Neuron (in vitro differentiated cells): ENCODE results near the gene KRT40.
"Not testable (repeated sequence)": the region's sequence is repeated elsewhere in the genome, so short reads cannot be mapped to it uniquely, and the experiment has no call there.

Source experiments
- H2AFZ ChIP-seq: one replicate; pipeline ENCODE4 v1.6.1; 2013; ENCODE audit warnings: low read depth, mild to moderate bottlenecking, inconsistent platforms, low read length, moderate library complexity
- H3K27me3 ChIP-seq: one replicate; pipeline ENCODE4 v1.6.1; 2013; ENCODE audit warnings: low read length; ENCODE audit not compliant: insufficient read depth
- H3K36me3 ChIP-seq: one replicate; pipeline ENCODE4 v1.6.1; 2013; ENCODE audit warnings: low read length; ENCODE audit not compliant: insufficient read depth
- H3K4me1 ChIP-seq: one replicate; pipeline ENCODE4 v1.6.1; 2013; ENCODE audit warnings: low read length; ENCODE audit not compliant: insufficient read depth
- H3K4me3 ChIP-seq: 2 replicates; pipeline ENCODE4 v1.5.1; 2013; ENCODE audit warnings: mild to moderate bottlenecking, low read length, moderate library complexity
- H3K9me3 ChIP-seq: one replicate; pipeline ENCODE4 v1.6.1; 2013; ENCODE audit warnings: low read length

The KRT40 gene

GRCh38 chr17:41010441-41010840 is 26.3 kb upstream of the KRT40 start:
- H2AFZ ChIP-seq = no peak overlapping the region
- H3K4me3 ChIP-seq = no peak overlapping the region
- no peaks in the 10 kb centered on the region for H3K9me3 ChIP-seq
- no peaks in the 10 kb centered on the region for H3K36me3 ChIP-seq
- H3K4me1 ChIP-seq = no peaks in the 10 kb centered on the region
- H3K27me3 ChIP-seq = no peaks in the 10 kb centered on the region

- H3K36me3 ChIP-seq = no peaks in the 10 kb centered on the region
- H3K4me1 ChIP-seq = no peaks in the 10 kb centered on the region
- no peak overlapping the region for H3K4me3 ChIP-seq
- H2AFZ ChIP-seq = no peak overlapping the region
- H3K9me3 ChIP-seq = no peaks in the 10 kb centered on the region
- no peaks in the 10 kb centered on the region for H3K27me3 ChIP-seq
Observed at GRCh38 chr17:41009936-41010335, 25.8 kb upstream of the KRT40 start.

GRCh38 chr17:41009301-41009760 is 25.2 kb upstream of the KRT40 start:
- H3K4me3 ChIP-seq = no peak overlapping the region
- H2AFZ ChIP-seq = no peak overlapping the region
- H3K9me3 ChIP-seq = no peaks in the 10 kb centered on the region
- no peaks in the 10 kb centered on the region for H3K36me3 ChIP-seq
- no peaks in the 10 kb centered on the region for H3K27me3 ChIP-seq
- H3K4me1 ChIP-seq = no peaks in the 10 kb centered on the region

GRCh38 chr17:41008811-41009210 is 24.7 kb upstream of the KRT40 start, which contains the start of gene KRTAP3-1:
Gene KRTAP3-1 (minus strand): TSS chr17:41009128. CDS start chr17:41009074, 54 bp downstream.
- Histone ChIP-seq H3K27me3 (peaks cover 1% of the 10 kb centered on the region), H2AFZ (no peak within 1 kb of the TSS), H3K9me3 (no peaks in the 10 kb centered on the region), H3K36me3 (no peaks in the 10 kb centered on the region), H3K4me1 (no peaks in the 10 kb centered on the region), H3K4me3 (no peak within 1 kb of the TSS)

- H3K36me3 ChIP-seq = no peaks in the 10 kb centered on the region
Observed at GRCh38 chr17:41004397-41004796, 20.3 kb upstream of the KRT40 start.

GRCh38 chr17:41003926-41004325 is 19.8 kb upstream of the KRT40 start:
- Histone ChIP-seq H3K27me3 (peaks cover 3% of the 10 kb centered on the region), H3K4me1 (no peaks in the 10 kb centered on the region), H2AFZ (no peak overlapping the region), H3K36me3 (no peaks in the 10 kb centered on the region), H3K4me3 (no peak overlapping the region), H3K9me3 (no peaks in the 10 kb centered on the region)

More at GRCh38 chr17:41004397-41004796, 20.3 kb upstream of the KRT40 start:
- no peaks in the 10 kb centered on the region for H3K9me3 ChIP-seq
- peaks cover 3% of the 10 kb centered on the region for H3K27me3 ChIP-seq
- no peak overlapping the region for H3K4me3 ChIP-seq
- no peak overlapping the region for H2AFZ ChIP-seq
- no peaks in the 10 kb centered on the region for H3K4me1 ChIP-seq

GRCh38 chr17:41002814-41003213 is 18.7 kb upstream of the KRT40 start:
- Histone ChIP-seq H3K4me3 (no peak overlapping the region), H3K36me3 (no peaks in the 10 kb centered on the region), H2AFZ (no peak overlapping the region), H3K9me3 (no peaks in the 10 kb centered on the region), H3K27me3 (peaks cover 3% of the 10 kb centered on the region), H3K4me1 (no peaks in the 10 kb centered on the region)

- no peaks in the 10 kb centered on the region for H3K9me3 ChIP-seq
- H2AFZ ChIP-seq = no peak overlapping the region
- H3K4me1 ChIP-seq = no peaks in the 10 kb centered on the region
- H3K27me3 ChIP-seq = peaks cover 3% of the 10 kb centered on the region
- H3K4me3 ChIP-seq = no peak overlapping the region
- H3K36me3 ChIP-seq = no peaks in the 10 kb centered on the region
Observed at GRCh38 chr17:41001795-41002194, 17.7 kb upstream of the KRT40 start.

GRCh38 chr17:40999563-40999962 is 15.4 kb upstream of the KRT40 start, which contains the start of gene KRTAP3-2:
Gene KRTAP3-2 (minus strand): TSS chr17:40999906. CDS start chr17:40999853, 53 bp downstream.
- not testable (repeated sequence) for H2AFZ ChIP-seq, H3K9me3 ChIP-seq

GRCh38 chr17:40997361-40997760 is 13.2 kb upstream of the KRT40 start:
- Histone ChIP-seq H3K9me3 (no peaks in the 10 kb centered on the region), H2AFZ (no peak overlapping the region), H3K36me3 (no peaks in the 10 kb centered on the region), H3K4me3 (no peak overlapping the region), H3K4me1 (no peaks in the 10 kb centered on the region), H3K27me3 (no peaks in the 10 kb centered on the region)

More at GRCh38 chr17:40999563-40999962, 15.4 kb upstream of the KRT40 start, which contains the start of gene KRTAP3-2:
- H3K27me3 ChIP-seq, H3K4me3 ChIP-seq, H3K36me3 ChIP-seq, H3K4me1 ChIP-seq: not testable (repeated sequence)

GRCh38 chr17:40996829-40997228 is 12.7 kb upstream of the KRT40 start:
- Histone ChIP-seq H3K4me3 (no peak overlapping the region), H3K4me1 (no peaks in the 10 kb centered on the region), H3K27me3 (no peaks in the 10 kb centered on the region), H3K9me3 (no peaks in the 10 kb centered on the region), H2AFZ (no peak overlapping the region), H3K36me3 (no peaks in the 10 kb centered on the region)

GRCh38 chr17:40995116-40995515 is 11.0 kb upstream of the KRT40 start:
- Histone ChIP-seq H3K36me3 (no peaks in the 10 kb centered on the region), H3K4me3 (no peak overlapping the region), H3K27me3 (no peaks in the 10 kb centered on the region), H2AFZ (no peak overlapping the region), H3K4me1 (no peaks in the 10 kb centered on the region), H3K9me3 (no peaks in the 10 kb centered on the region)

GRCh38 chr17:40993839-40994238 is 9.7 kb upstream of the KRT40 start, which contains the start of gene KRTAP3-3:
Gene KRTAP3-3 (minus strand): TSS chr17:40994164. CDS start chr17:40994097, 67 bp downstream.
- H3K9me3 ChIP-seq = no peaks in the 10 kb centered on the region
- H3K4me3 ChIP-seq = no peak within 1 kb of the TSS
- no peaks in the 10 kb centered on the region for H3K36me3 ChIP-seq
- H3K4me1 ChIP-seq = no peaks in the 10 kb centered on the region
- H3K27me3 ChIP-seq = no peaks in the 10 kb centered on the region
- no peak within 1 kb of the TSS for H2AFZ ChIP-seq

- Histone ChIP-seq H2AFZ (no peak overlapping the region), H3K4me1 (no peaks in the 10 kb centered on the region), H3K36me3 (no peaks in the 10 kb centered on the region), H3K4me3 (no peak overlapping the region), H3K9me3 (no peaks in the 10 kb centered on the region), H3K27me3 (no peaks in the 10 kb centered on the region)
Observed at GRCh38 chr17:40993084-40993483, 9.0 kb upstream of the KRT40 start.
